ENCODE measurements around the gene WDR83. TPM values are rescaled to one million over a fixed set of nuclear protein-coding genes. Genes with fewer than 3 reads are reported as not detected.

Gene WDR83
- total RNA-seq, 2 experiments from 2014 or later = 17.5 to 23.2 TPM

- POLR2A ChIA-PET = interaction anchor here (0.6 to 4.5 kb wide), 7 partner anchors 11 to 191 kb away, joined by 3 to 38 read pairs (median 3); partner anchors contain the start of genes FBXW9, MAN2B1 and WDR83
- no peak for TF ChIP-seq CTCF (IDR thresholded peaks at IDR 0.05)
- Mint-ChIP-seq H3K27ac (no peak overlapping the region), H3K36me3 (ENCODE audit: low read depth) (peaks cover 34% of the 10 kb centered on the region), H3K27me3 (no peaks in the 10 kb centered on the region), H3K4me3 (peak overlapping the region; percentile 93), H3K9me3 (no peaks in the 10 kb centered on the region), H3K4me1 (ENCODE audit: low read depth) (peaks cover 26% of the 10 kb centered on the region)
- ATAC-seq = no peak
- intact Hi-C loops (cut with micrococcal nuclease) = no loop called here
- CTCF ChIA-PET = interaction anchor here (0.9 to 3.2 kb wide), 3 partner anchors 8 to 168 kb away, joined by 3 to 20 read pairs (median 10); no protein-coding TSS in a partner anchor
- DNase-seq = no peak
Measured at GRCh38 chr19:12680034-12680433, 13.4 kb downstream of the WDR83 start.

- ATAC-seq (peak; percentile 89), DNase-seq (peak; percentile 97)
- peaks cover 25% of the 10 kb centered on the region for H3K36me3 Mint-ChIP-seq (ENCODE audit: low read depth)
- H3K27me3 Mint-ChIP-seq = no peaks in the 10 kb centered on the region
- H3K4me3 Mint-ChIP-seq = peak within 1 kb of the TSS; percentile 93
- peak within 1 kb of the TSS; percentile 94 for H3K27ac Mint-ChIP-seq
- no peak for TF ChIP-seq CTCF (IDR thresholded peaks at IDR 0.05)
- CTCF ChIA-PET = interaction anchor here (1.4 to 3.2 kb wide), 3 partner anchors 9 to 167 kb away, joined by 3 to 20 read pairs (median 10); no protein-coding TSS in a partner anchor
- intact Hi-C loops (cut with micrococcal nuclease) = no loop called here
- POLR2A ChIA-PET = interaction anchor here (0.5 to 3.7 kb wide), 16 partner anchors 9 to 282 kb away, joined by 3 to 38 read pairs (median 4); partner anchors contain the start of genes FBXW9, GET3, MAN2B1 and TNPO2
- peaks cover 25% of the 10 kb centered on the region for H3K4me1 Mint-ChIP-seq (ENCODE audit: low read depth)
- H3K9me3 Mint-ChIP-seq = no peaks in the 10 kb centered on the region
Measured at GRCh38 chr19:12681074-12681987, 14.7 kb downstream of the WDR83 start, which contains the start of gene DHPS. DHPS (minus strand) TSS chr19:12681880; CDS start chr19:12681766, 114 bp downstream.

GRCh38 chr19:12685831-12686230 lies 19.2 kb downstream of the WDR83 start:
- intact Hi-C loops (cut with micrococcal nuclease) = no loop called here
- DNase-seq = no peak
- Mint-ChIP-seq H3K36me3 (ENCODE audit: low read depth) (peaks cover 9% of the 10 kb centered on the region), H3K27ac (no peak overlapping the region), H3K4me3 (no peak overlapping the region), H3K27me3 (no peaks in the 10 kb centered on the region), H3K4me1 (ENCODE audit: low read depth) (peaks cover 4% of the 10 kb centered on the region), H3K9me3 (no peaks in the 10 kb centered on the region)
- no peak for ATAC-seq
- no peak for TF ChIP-seq CTCF (IDR thresholded peaks at IDR 0.05)
- ChIA-PET CTCF (interaction anchor here (0.8 to 1.6 kb wide), 4 partner anchors 14 to 52 kb away, joined by 3 to 4 read pairs (median 4); no protein-coding TSS in a partner anchor), POLR2A (interaction anchor here (1.2 to 5.3 kb wide), 6 partner anchors 9 to 32 kb away, joined by 3 to 35 read pairs (median 3); partner anchors contain the start of gene FBXW9)

GRCh38 chr19:12687496-12688196 lies 21.0 kb downstream of the WDR83 start, which contains the start of gene GNG14:
GNG14 (plus strand) TSS chr19:12687998; CDS start chr19:12688049, 51 bp downstream.
- DNase-seq (no peak), ATAC-seq (no peak)
- TF ChIP-seq CTCF (IDR thresholded peaks at IDR 0.05) = no peak
- H3K27me3 Mint-ChIP-seq = no peaks in the 10 kb centered on the region
- no peak within 1 kb of the TSS for H3K27ac Mint-ChIP-seq
- CTCF ChIA-PET = no interaction called here
- H3K4me1 Mint-ChIP-seq (ENCODE audit: low read depth) = no peaks in the 10 kb centered on the region
- POLR2A ChIA-PET = interaction anchor here (5.3 kb wide), 1 partner anchor 8 kb away, joined by 35 read pairs; the partner anchor contains the start of gene FBXW9
- H3K9me3 Mint-ChIP-seq = no peaks in the 10 kb centered on the region
- intact Hi-C loops (cut with micrococcal nuclease) = no loop called here
- H3K36me3 Mint-ChIP-seq (ENCODE audit: low read depth) = peaks cover 5% of the 10 kb centered on the region
- H3K4me3 Mint-ChIP-seq = no peak within 1 kb of the TSS
